MM.1S (cell line): ENCODE measurements around the gene NYAP2.

ENCODE experiments used
- DNase-seq: peaks from one replicate; pipeline ENCODE4 v3.0.0-alpha.2; 2015
- H2AFZ ChIP-seq: fragments of 300-600 bp; sonication (generic); 2 replicates; pipeline ENCODE4 v1.6.0; 2016; ENCODE audit warnings: antibody characterized with exemption, low read length
- H3F3A ChIP-seq: fragments of 300-600 bp; sonication (generic); 2 replicates; pipeline ENCODE4 v1.6.1; 2016; ENCODE audit warnings: mild to moderate bottlenecking, antibody characterized with exemption, low read length, moderate library complexity, mixed read lengths; ENCODE audit not compliant: insufficient read depth
- H3K27ac ChIP-seq: fragments of 300-600 bp; sonication (generic); 2 replicates; pipeline ENCODE4 v1.5.1; 2016; ENCODE audit warnings: mild to moderate bottlenecking, low read length
- H3K27me3 ChIP-seq: fragments of 300-600 bp; sonication (generic); replicated peaks from 2 replicates; pipeline ENCODE4 v1.6.0; 2016; ENCODE audit warnings: low read length; ENCODE audit not compliant: insufficient read depth
- H3K36me3 ChIP-seq: fragments of 300-600 bp; sonication (generic); replicated peaks from 2 replicates; pipeline ENCODE4 v1.6.1; 2016; ENCODE audit warnings: mild to moderate bottlenecking, low read length, mixed read lengths; ENCODE audit not compliant: insufficient read depth
- H3K4me1 ChIP-seq: fragments of 300-600 bp; sonication (generic); 2 replicates; pipeline ENCODE4 v1.6.1; 2016; ENCODE audit warnings: low read length, mixed read lengths
- H3K4me2 ChIP-seq: fragments of 300-600 bp; sonication (generic); 2 replicates; pipeline ENCODE4 v1.6.0; 2016; ENCODE audit warnings: low read depth, low read length
- H3K4me3 ChIP-seq: fragments of 300-600 bp; sonication (generic); 2 replicates; pipeline ENCODE4 v1.5.1; 2016; ENCODE audit warnings: low read length, mixed read lengths
- H3K79me2 ChIP-seq: fragments of 300-600 bp; sonication (generic); 2 replicates; pipeline ENCODE4 v1.6.1; 2016; ENCODE audit warnings: mixed run types, low read length, mixed read lengths
- H3K9ac ChIP-seq: fragments of 300-600 bp; sonication (generic); 2 replicates; pipeline ENCODE4 v1.6.1; 2016; ENCODE audit warnings: low read length, mixed read lengths
- H3K9me2 ChIP-seq: fragments of 300-600 bp; sonication (generic); replicated peaks from 2 replicates; pipeline ENCODE4 v1.6.1; 2016; ENCODE audit warnings: mild to moderate bottlenecking, low read length, mixed read lengths; ENCODE audit not compliant: insufficient read depth
- H3K9me3 ChIP-seq: fragments of 300-600 bp; sonication (generic); replicated peaks from 2 replicates; pipeline ENCODE4 v1.6.1; 2016; ENCODE audit warnings: mild to moderate bottlenecking, low read length, mixed read lengths; ENCODE audit not compliant: insufficient read depth
- H4K20me1 ChIP-seq: fragments of 300-600 bp; sonication (generic); 2 replicates; pipeline ENCODE4 v1.6.1; 2016; ENCODE audit warnings: mild to moderate bottlenecking, low read length, moderate library complexity, mixed read lengths; ENCODE audit not compliant: insufficient read depth
- CTCF ChIP-seq: fragments of 300-600 bp; sonication (generic); IDR thresholded peaks from 2 replicates; pipeline ENCODE4 v1.5.1; 2016; ENCODE audit warnings: antibody characterized with exemption, low read length, mixed read lengths
- EZH2 ChIP-seq: fragments of 300-600 bp; sonication (generic); optimal IDR thresholded peaks from 2 replicates; pipeline ENCODE3; 2017; ENCODE audit warnings: low read depth, mild to moderate bottlenecking, antibody characterized with exemption, low read length, mixed read lengths
- EZH2phosphoT487 ChIP-seq: fragments of 300-600 bp; sonication (generic); IDR thresholded peaks from 2 replicates; pipeline ENCODE4 v1.6.1; 2018; ENCODE audit warnings: antibody characterized with exemption, low read length

The NYAP2 gene

GRCh38 chr2:225486236-225486635 lies 86.7 kb downstream of the NYAP2 start:
- no peak overlapping the region for H3K9ac ChIP-seq
- no peaks in the 10 kb centered on the region for H3K36me3 ChIP-seq
- H3F3A ChIP-seq: no peaks in the 10 kb centered on the region
- no peak for TF ChIP-seq EZH2
- TF ChIP-seq CTCF: no peak
- TF ChIP-seq EZH2phosphoT487: no peak
- H3K79me2 ChIP-seq: no peaks in the 10 kb centered on the region
- H4K20me1 ChIP-seq: no peaks in the 10 kb centered on the region
- no peak overlapping the region for H3K4me2 ChIP-seq
- H3K27me3 ChIP-seq: no peaks in the 10 kb centered on the region
- no peaks in the 10 kb centered on the region for H3K9me2 ChIP-seq
- no peak overlapping the region for H2AFZ ChIP-seq
- DNase-seq: no peak
- H3K4me1 ChIP-seq: no peaks in the 10 kb centered on the region
- no peaks in the 10 kb centered on the region for H3K9me3 ChIP-seq
- no peak overlapping the region for H3K4me3 ChIP-seq
- H3K27ac ChIP-seq: no peak overlapping the region

- no peak overlapping the region for H3K9ac ChIP-seq
- no peaks in the 10 kb centered on the region for H3K9me2 ChIP-seq
- no peaks in the 10 kb centered on the region for H4K20me1 ChIP-seq
- no peaks in the 10 kb centered on the region for H3K79me2 ChIP-seq
- H3K36me3 ChIP-seq: no peaks in the 10 kb centered on the region
- no peak overlapping the region for H3K4me2 ChIP-seq
- TF ChIP-seq CTCF (no peak), EZH2 (no peak), EZH2phosphoT487 (no peak)
- no peak for DNase-seq
- no peak overlapping the region for H2AFZ ChIP-seq
- H3K27ac ChIP-seq: no peak overlapping the region
- no peaks in the 10 kb centered on the region for H3K27me3 ChIP-seq
- H3K4me3 ChIP-seq: no peak overlapping the region
- H3K4me1 ChIP-seq: no peaks in the 10 kb centered on the region
- no peaks in the 10 kb centered on the region for H3K9me3 ChIP-seq
- H3F3A ChIP-seq: no peaks in the 10 kb centered on the region
Observed at GRCh38 chr2:225487878-225488416, 88.4 kb downstream of the NYAP2 start.

- Histone ChIP-seq H3K27me3 (no peaks in the 10 kb centered on the region), H3K27ac (no peak overlapping the region), H3K79me2 (no peaks in the 10 kb centered on the region), H3K4me3 (no peak overlapping the region), H3K4me1 (no peaks in the 10 kb centered on the region), H3K9me3 (no peaks in the 10 kb centered on the region), H3F3A (no peaks in the 10 kb centered on the region), H3K9me2 (no peaks in the 10 kb centered on the region), H3K36me3 (no peaks in the 10 kb centered on the region), H3K9ac (no peak overlapping the region), H4K20me1 (no peaks in the 10 kb centered on the region), H2AFZ (no peak overlapping the region), H3K4me2 (no peak overlapping the region)
- no peak for TF ChIP-seq EZH2phosphoT487
- DNase-seq: no peak
Observed at GRCh38 chr2:225488743-225489142, 89.2 kb downstream of the NYAP2 start.

GRCh38 chr2:225493420-225494099 lies 94.0 kb downstream of the NYAP2 start:
- no peak for TF ChIP-seq EZH2phosphoT487
- TF ChIP-seq CTCF: no peak
- no peak for TF ChIP-seq EZH2
- no peak overlapping the region for H3K4me3 ChIP-seq
- no peak for DNase-seq

More at GRCh38 chr2:225493420-225494099, 94.0 kb downstream of the NYAP2 start:
- Histone ChIP-seq H3K9me2 (no peaks in the 10 kb centered on the region), H4K20me1 (no peaks in the 10 kb centered on the region), H3K27me3 (no peaks in the 10 kb centered on the region), H3K36me3 (no peaks in the 10 kb centered on the region), H3K79me2 (no peaks in the 10 kb centered on the region), H3K4me2 (no peak overlapping the region), H2AFZ (no peak overlapping the region), H3K9ac (no peak overlapping the region), H3F3A (no peaks in the 10 kb centered on the region), H3K9me3 (no peaks in the 10 kb centered on the region), H3K4me1 (no peaks in the 10 kb centered on the region), H3K27ac (no peak overlapping the region)
